NB4 (cell line): ENCODE results near the gene PPA1.
A peak's percentile ranks its signal among the peaks of the same experiment; 100 is the strongest.
"Not testable (repeated sequence)": the region's sequence is repeated elsewhere in the genome, so short reads cannot be mapped to it uniquely, and the experiment has no call there.

Source experiments
- DNase-seq: peaks from one replicate; pipeline ENCODE4 v3.0.0; 2010; ENCODE audit warnings: low read depth
- H3K4me3 ChIP-seq: one replicate; pipeline ENCODE4 v1.5.1; 2011; ENCODE audit warnings: mild to moderate bottlenecking, low read depth, low read length, moderate library complexity
- CTCF ChIP-seq: IDR thresholded peaks from one replicate; pipeline ENCODE4 v1.5.1; 2012; ENCODE audit warnings: low read depth, low read length
- MAX ChIP-seq: IDR thresholded peaks from 2 replicates; pipeline ENCODE4 v1.6.1; 2011; ENCODE audit warnings: low read depth, low read length
- MYC ChIP-seq: IDR thresholded peaks from 2 replicates; pipeline ENCODE4 v1.6.1; 2011; ENCODE audit warnings: low read depth, low read length
- POLR2A ChIP-seq: IDR thresholded peaks from 2 replicates; pipeline ENCODE4 v1.6.1; 2011; ENCODE audit warnings: mild to moderate bottlenecking; ENCODE audit not compliant: insufficient read length; ENCODE audit errors: extremely low read depth

PPA1 gene

GRCh38 chr10:70233939-70234300, 691 bp upstream of the PPA1 start:
- H3K4me3 ChIP-seq = peak overlapping the region; percentile 84
- DNase-seq = no peak

GRCh38 chr10:70232859-70233108, 445 bp downstream of the PPA1 start:
- TF ChIP-seq CTCF (no peak), MAX (no peak), POLR2A (no peak)
- DNase-seq = no peak
- H3K4me3 ChIP-seq = peak overlapping the region; percentile 80

More at GRCh38 chr10:70233939-70234300, 691 bp upstream of the PPA1 start:
- TF ChIP-seq POLR2A = no peak

GRCh38 chr10:70232155-70232858, 922 bp downstream of the PPA1 start:
- peak overlapping the region; percentile 80 for H3K4me3 ChIP-seq
- peak; percentile 68 for DNase-seq
- TF ChIP-seq MAX (peak; percentile 66), POLR2A (no peak), MYC (peak; percentile 42)

GRCh38 chr10:70228491-70228890, 4.7 kb downstream of the PPA1 start:
- no peak overlapping the region for H3K4me3 ChIP-seq
- TF ChIP-seq MYC (no peak), CTCF (no peak), MAX (no peak), POLR2A (no peak)
- DNase-seq = no peak

- TF ChIP-seq MAX (no peak), MYC (no peak), POLR2A (no peak), CTCF (no peak)
- H3K4me3 ChIP-seq = no peak overlapping the region
- no peak for DNase-seq
Measured at GRCh38 chr10:70227548-70228320, 5.5 kb downstream of the PPA1 start.

GRCh38 chr10:70223728-70224127, 9.5 kb downstream of the PPA1 start:
- DNase-seq = no peak
- TF ChIP-seq CTCF = no peak
- no peak for TF ChIP-seq MYC
- H3K4me3 ChIP-seq = no peak overlapping the region

- DNase-seq, H3K4me3 ChIP-seq: not testable (repeated sequence)
Measured at GRCh38 chr10:70222811-70223447, 10.3 kb downstream of the PPA1 start.
